Bronchial epithelial cell (primary cell): ENCODE data around the gene NENF. TPM values are rescaled to one million over a fixed set of nuclear protein-coding genes. Genes with fewer than 3 reads are reported as not detected.

Experiments used
- DNase-seq: peaks from one replicate; pipeline ENCODE4 v3.0.0-alpha.2; 2010; ENCODE audit warnings: low read depth
- FAIRE-seq: peaks from 2 replicates; lab custom pipeline; 2011; peaks lifted over from hg19 to GRCh38; lab: Jason Lieb, UNC
- H3K27me3 ChIP-seq: 2 replicates; pipeline ENCODE4 v1.5.1; 2011; ENCODE audit warnings: low read length; ENCODE audit not compliant: control insufficient read depth, insufficient read depth
- H3K36me3 ChIP-seq: 2 replicates; pipeline ENCODE4 v1.5.1; 2011; ENCODE audit warnings: low read length; ENCODE audit not compliant: control insufficient read depth, insufficient read depth
- H3K4me3 ChIP-seq: 2 replicates; pipeline ENCODE4 v1.5.1; 2011; ENCODE audit warnings: mild to moderate bottlenecking, low read depth, low read length, control low read depth
- CTCF ChIP-seq: IDR thresholded peaks from 2 replicates; pipeline ENCODE4 v1.5.1; 2011; ENCODE audit warnings: mild to moderate bottlenecking, moderate library complexity, low read length, control low read depth, inconsistent platforms; ENCODE audit not compliant: insufficient read depth, severe bottlenecking
- total RNA-seq: library from RNA; depleted of rRNA; stranded (reverse); fragments of >200 nt; gene quantifications from 2 replicates; pipeline ENCODE4 v1.2.1, GENCODE V29; 2014

NENF gene
- total RNA-seq, 1 donor from 2014 or later, result 50.5 TPM

DNA sequence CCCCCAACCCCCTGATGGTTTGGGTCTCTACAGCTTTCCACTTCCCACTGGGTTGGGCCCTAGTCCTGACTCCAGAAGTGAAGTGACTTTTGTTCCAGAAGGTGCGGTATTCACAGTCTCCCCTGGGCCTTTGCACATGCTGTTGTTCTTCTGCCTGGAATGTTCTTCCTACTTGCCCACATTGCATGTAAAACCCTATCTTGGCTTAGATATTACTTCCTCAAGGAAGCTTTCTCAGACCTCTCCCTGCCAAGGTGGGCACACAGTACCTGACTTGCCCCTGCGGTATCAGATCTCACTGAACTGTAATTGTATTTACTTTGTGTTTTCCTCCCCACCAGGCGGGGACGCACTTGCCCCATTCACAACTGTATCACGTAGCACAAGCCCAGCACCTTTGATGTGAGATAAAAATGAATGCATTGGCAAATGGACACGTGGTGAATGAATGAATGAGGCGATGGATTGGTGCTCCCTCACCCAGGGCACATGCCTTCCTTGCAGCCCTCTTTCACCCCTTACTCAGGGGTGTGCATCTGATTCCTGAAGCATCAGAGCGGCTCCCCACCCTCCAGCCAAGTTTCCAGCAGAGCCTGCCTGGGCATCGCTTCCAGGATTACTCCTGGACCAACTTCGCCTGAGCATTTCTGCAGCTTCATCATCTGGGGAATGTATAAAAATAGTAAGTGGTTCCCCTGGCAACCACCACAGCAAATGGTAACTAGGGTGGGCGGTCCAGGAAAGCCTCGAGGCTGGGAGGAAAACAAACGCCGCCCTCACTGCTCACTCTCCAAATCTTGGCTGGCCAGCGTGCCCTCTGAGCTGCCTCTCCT, 19.8 kb downstream of the NENF start:
- no peak overlapping the region for H3K4me3 ChIP-seq
- FAIRE-seq, result no peak
- H3K36me3 ChIP-seq, result no peaks in the 10 kb centered on the region
- no peak for TF ChIP-seq CTCF
- H3K27me3 ChIP-seq, result no peaks in the 10 kb centered on the region
- DNase-seq, result no peak

GRCh38 chr1:212453156-212453857, 20.6 kb downstream of the NENF start:
- H3K27me3 ChIP-seq, result no peaks in the 10 kb centered on the region
- H3K36me3 ChIP-seq, result no peaks in the 10 kb centered on the region
- FAIRE-seq (no peak), DNase-seq (no peak)
- no peak overlapping the region for H3K4me3 ChIP-seq
- no peak for TF ChIP-seq CTCF

DNA sequence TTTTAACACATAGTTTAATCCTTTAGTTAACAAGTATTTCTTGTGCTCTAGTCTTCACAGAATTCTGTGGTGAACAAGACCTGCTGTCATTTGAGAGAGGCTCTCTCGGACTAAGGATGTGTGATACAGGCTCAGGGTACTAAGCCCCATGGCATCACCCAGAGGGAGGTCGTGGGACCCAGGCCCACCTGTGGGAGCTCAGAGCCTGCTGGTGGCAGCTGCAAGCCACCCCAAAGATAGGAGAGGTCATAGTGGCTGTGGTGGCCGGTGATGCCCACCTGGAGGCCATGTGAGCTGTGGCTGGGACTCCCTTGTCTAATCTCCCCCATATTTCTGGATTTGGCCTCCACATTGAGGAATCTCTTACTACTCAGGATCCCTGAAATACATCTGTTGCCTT, 22.0 kb downstream of the NENF start:
- TF ChIP-seq CTCF, result no peak

DNA sequence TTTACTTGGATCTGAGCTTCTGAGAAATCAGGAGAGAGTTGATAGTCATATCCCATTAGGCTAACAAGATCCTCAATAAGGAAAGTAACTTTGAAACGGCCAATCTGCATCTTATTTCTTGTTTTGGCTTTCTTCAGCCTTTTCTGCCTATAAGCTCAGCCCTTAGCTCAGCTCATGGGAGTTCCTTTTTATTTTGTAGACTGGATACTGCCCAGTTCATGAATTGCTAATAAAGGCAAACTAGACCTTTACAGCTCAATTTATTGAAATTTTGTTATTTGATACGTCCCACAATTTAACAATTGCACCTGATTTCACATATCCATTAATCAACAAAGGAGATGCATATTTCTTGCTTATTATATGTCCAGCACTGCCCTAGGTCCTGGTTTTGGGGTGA, 22.7 kb downstream of the NENF start:
- no peak for TF ChIP-seq CTCF
- DNase-seq (no peak), FAIRE-seq (no peak)
- Histone ChIP-seq H3K27me3 (no peaks in the 10 kb centered on the region), H3K36me3 (no peaks in the 10 kb centered on the region), H3K4me3 (no peak overlapping the region)

More for the DNA sequence above, 22.0 kb downstream of the NENF start:
- no peak overlapping the region for H3K4me3 ChIP-seq
- no peaks in the 10 kb centered on the region for H3K36me3 ChIP-seq
- DNase-seq (no peak), FAIRE-seq (no peak)
- no peaks in the 10 kb centered on the region for H3K27me3 ChIP-seq

GRCh38 chr1:212455803-212456528, 23.2 kb downstream of the NENF start:
- no peaks in the 10 kb centered on the region for H3K27me3 ChIP-seq
- no peak overlapping the region for H3K4me3 ChIP-seq
- no peak for FAIRE-seq
- no peaks in the 10 kb centered on the region for H3K36me3 ChIP-seq
- peak; percentile 63 for DNase-seq
- TF ChIP-seq CTCF, result peak; percentile 94
